NCI-H526 treated with DMSO at 0.1 percent for 48 hours (cell line): Measurements from ENCODE around the gene DLX3.

Experiments
- DNase-seq: peaks from one replicate; lab custom pipeline; 2025; lab: John Stamatoyannopoulos, UW

Gene DLX3

GRCh38 chr17:49957350-49957749 is 37.7 kb downstream of the DLX3 start:
- DNase-seq: no peak

DNA sequence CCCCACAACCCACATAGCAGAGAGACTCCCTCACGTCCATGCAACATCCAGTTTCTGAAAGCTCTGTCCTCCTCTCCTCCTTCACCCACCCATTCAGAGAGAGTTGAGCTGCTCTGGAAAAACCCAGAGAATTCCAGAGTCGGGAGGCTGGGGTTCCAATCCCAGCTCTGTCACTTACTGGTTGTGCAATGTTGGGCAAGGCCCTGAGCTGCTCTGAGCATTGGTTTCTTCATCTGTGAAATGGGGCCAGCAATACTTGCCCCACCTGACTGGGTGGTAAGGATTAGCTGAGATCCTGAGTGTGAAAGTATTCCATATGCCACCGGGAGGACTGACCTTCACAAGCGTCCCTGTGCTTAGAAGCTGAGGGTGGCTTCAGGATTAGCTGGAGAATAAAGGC is 38.2 kb downstream of the DLX3 start:
- no peak for DNase-seq

DNA sequence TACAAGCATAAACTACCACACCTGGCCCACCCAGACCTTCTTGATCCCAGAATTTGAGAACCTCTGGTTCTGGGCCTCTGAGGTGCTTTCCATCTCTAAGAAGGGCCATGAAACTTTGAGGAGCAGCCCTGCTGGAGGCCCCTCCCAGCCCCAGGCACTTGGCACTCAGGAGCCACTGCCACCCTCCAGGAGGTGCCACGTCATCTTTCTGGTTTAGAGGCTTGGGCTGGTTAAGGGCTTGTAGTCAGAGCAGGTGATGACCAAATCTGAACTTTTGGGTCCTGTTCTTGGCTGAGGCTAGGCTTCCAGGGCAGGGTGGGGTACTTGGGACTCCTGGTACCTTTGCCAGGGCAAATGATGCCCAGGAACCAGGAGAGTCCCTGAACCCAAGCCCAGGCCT is 39.9 kb downstream of the DLX3 start:
- no peak for DNase-seq

- no peak for DNase-seq
These were observed 42.0 kb downstream of the DLX3 start for GRCh38 chr17:49952912-49953497.

DNA sequence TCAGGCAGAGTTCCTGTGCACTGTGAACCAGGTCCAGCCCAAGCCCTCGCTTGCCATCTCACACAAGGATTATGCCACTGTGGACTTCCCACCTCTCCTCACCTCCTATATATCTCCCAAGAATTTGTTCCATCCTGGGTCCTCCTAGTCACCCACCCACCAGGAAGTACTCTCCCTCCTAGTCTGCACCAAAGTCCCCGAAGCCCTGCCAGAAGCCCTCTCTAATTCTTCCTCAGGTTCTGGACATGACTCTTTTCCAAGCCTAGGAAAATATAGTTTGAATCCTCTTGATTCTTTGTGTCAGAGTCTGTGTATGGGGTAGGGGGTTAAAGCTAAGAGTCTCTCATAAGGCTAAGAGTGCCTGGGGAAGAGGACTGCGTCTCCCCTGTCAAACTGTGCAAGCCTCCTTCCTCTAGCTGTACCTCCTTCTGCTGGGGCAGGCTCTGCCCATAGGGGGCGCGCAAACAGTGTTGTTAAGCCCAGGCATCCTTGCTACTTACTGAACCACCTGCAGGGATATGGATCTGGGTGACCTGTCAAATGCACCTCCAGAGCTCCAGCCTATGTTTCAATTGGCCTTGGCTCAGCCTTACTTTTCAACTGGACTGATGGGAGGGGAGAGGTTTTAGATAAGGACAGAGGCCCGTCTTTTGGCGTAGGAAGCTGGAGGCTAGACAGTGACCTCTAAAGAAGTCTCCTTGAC is 42.7 kb downstream of the DLX3 start:
- DNase-seq: peak; percentile 72

GRCh38 chr17:49951362-49952082 is 43.5 kb downstream of the DLX3 start:
- DNase-seq: no peak

DNA sequence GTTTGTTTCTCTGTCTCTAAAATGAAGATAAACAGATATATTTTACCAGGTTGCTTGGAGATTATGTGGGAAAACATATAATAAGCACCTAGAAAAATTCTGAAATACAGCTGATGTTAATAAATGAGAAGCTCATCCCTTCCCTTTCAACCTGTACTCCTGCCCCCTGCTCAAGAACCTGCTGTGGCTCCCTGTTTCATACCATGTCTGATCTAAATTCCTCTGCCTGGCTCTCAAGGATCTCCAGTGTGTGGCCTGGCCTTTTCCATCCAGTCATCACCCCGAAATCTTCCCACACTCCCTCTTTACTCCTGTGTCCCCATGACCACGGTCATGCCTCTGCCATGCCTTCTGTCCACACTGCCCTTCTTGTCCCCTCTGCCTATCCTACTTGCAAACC is 45.4 kb downstream of the DLX3 start:
- DNase-seq: no peak

GRCh38 chr17:49946964-49947584 is 48.0 kb downstream of the DLX3 start:
- no peak for DNase-seq

DNA sequence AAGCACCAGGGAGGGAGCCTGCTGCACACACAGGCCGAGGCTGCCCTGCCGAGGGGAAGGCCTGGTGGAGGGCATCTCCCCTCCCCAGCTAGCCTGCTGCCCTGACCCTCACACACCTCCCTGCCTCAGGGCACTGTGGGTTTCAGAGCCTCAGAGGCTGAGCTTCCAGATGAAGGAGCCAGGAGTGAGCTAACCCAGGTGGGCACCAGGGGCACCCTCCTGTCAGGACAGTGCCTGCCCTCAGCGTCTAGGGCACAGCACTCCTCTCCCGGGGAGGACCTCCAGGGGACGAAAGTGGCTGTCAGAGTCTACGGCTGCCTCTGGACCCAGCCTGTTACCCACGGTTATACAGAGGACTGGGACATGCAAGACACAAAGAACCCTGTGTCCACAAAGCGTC is 48.8 kb downstream of the DLX3 start:
- DNase-seq: no peak

DNA sequence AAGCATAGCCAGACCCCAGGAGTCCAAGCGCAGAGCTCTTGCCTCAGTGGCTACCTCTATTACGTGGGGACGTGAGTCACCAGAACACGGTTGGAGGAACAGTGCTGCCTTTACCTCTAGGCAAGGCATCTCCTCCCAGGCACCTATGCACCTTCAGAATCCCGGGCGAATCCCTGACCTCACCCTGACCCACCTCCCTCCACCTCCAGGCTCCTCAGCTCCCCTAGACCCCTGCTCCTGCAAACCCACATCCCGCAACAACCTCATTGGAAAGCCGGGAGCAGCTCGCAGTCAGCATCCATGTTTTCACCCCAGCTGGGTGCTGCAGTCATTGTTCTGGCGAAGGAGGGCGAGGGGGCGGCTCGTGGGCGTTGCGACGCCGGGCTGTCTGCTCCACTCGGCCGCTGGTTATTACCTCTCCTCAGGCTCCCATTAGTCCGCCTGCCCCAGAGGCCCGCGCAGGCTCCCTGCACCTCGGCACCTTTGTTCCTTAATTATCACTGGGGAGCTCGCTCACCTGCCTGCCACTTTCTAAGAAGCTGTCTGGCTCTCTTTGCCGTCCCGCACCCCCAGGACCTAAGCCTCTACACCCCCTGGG is 50.7 kb downstream of the DLX3 start:
- no peak for DNase-seq

DNA sequence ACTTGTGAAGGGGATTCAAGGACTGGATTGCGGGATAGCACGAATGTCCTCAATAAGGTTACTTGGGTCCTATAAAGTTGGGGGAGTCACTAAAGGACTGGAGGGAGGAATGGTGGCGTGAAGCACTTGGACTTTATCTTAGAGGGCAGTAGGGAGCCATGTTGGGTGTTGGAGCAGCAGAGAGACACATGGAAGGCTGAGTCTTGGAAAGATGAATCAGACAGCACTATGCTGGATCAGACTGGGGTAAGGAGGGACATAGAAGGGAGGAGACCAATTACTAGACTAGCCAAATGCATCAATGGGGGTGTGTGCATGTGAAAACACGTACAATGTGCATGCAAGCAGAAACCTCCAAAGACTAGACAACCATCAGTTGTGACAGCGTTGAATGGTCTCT is 52.1 kb downstream of the DLX3 start:
- DNase-seq: no peak

GRCh38 chr17:49941427-49941826 is 53.6 kb downstream of the DLX3 start:
- DNase-seq: no peak
